CD4-positive, alpha-beta memory T cell (primary cell): ENCODE measurements around the gene EIF2S2. TPM values are rescaled to one million over a fixed set of nuclear protein-coding genes. Genes with fewer than 3 reads are reported as not detected.

ENCODE experiments used
- CTCF ChIA-PET: fragments of 350-600 bp; sonication (Branson Sonifier 250); formaldehyde crosslinking; loops from one replicate; lab custom pipeline; 2021; ENCODE audit warnings: inconsistent platforms; ENCODE audit not compliant: partially characterized antibody; lab: Charles Lee
- POLR2A ChIA-PET: fragments of 350-600 bp; sonication (Branson Sonifier 250); formaldehyde crosslinking; loops from one replicate; lab custom pipeline; 2021; ENCODE audit not compliant: partially characterized antibody; lab: Charles Lee
- DNase-seq, 5 donors: peaks; one replicate each; pipeline versions ENCODE4 v3.0.0 to v3.0.0-alpha.2; 2020 to 2022; ENCODE audit warnings: mixed read lengths in 1 of 5
- H3K27ac ChIP-seq: one replicate; pipeline ENCODE4 v1.7.0; 2013; ENCODE audit warnings: low read depth, low read length
- H3K27me3 ChIP-seq: 2 replicates; pipeline ENCODE4 v1.7.0; 2013; ENCODE audit warnings: mild to moderate bottlenecking, low read length, moderate library complexity; ENCODE audit not compliant: insufficient read depth
- H3K36me3 ChIP-seq: 2 replicates; pipeline ENCODE4 v1.7.0; 2013; ENCODE audit warnings: mild to moderate bottlenecking, low read length, moderate library complexity; ENCODE audit not compliant: insufficient read depth
- H3K4me1 ChIP-seq: 2 replicates; pipeline ENCODE4 v1.7.0; 2013; ENCODE audit warnings: mild to moderate bottlenecking, low read length, moderate library complexity; ENCODE audit not compliant: insufficient read depth
- H3K4me3 ChIP-seq, 2 donors: one replicate each; pipeline ENCODE4 v1.7.0; 2013; ENCODE audit warnings: low read length in 2 of 2, mild to moderate bottlenecking in 1 of 2
- H3K9me3 ChIP-seq, 2 donors: one replicate each; pipeline ENCODE4 v1.7.0; 2013; ENCODE audit warnings: low read length in 2 of 2, control low read depth in 1 of 2; ENCODE audit not compliant: control insufficient read depth in 1 of 2
- H3K27ac Mint-ChIP-seq, 7 donors: one replicate each; pipeline ENCODE4 v1.8.0; 2020 to 2021; ENCODE audit warnings: mixed read lengths in 7 of 7, mild to moderate bottlenecking in 6 of 7, inconsistent platforms in 3 of 7, moderate library complexity in 3 of 7
- H3K27me3 Mint-ChIP-seq, 2 donors: one replicate each; pipeline ENCODE4 v1.8.0; 2020 to 2021; ENCODE audit warnings: mixed read lengths in 2 of 2
- H3K36me3 Mint-ChIP-seq, 2 donors: one replicate each; pipeline ENCODE4 v1.8.0; 2020 to 2021; ENCODE audit warnings: mixed read lengths in 2 of 2, inconsistent platforms in 1 of 2, mild to moderate bottlenecking in 1 of 2
- H3K4me1 Mint-ChIP-seq, 4 donors: one replicate each; pipeline ENCODE4 v1.8.0; 2020 to 2021; ENCODE audit warnings: mixed read lengths in 4 of 4, mild to moderate bottlenecking in 1 of 4
- H3K4me3 Mint-ChIP-seq, 8 donors: one replicate each; pipeline ENCODE4 v1.8.0; 2020 to 2021; ENCODE audit warnings: mixed read lengths in 8 of 8, mild to moderate bottlenecking in 7 of 8, moderate library complexity in 6 of 8, inconsistent platforms in 3 of 8
- H3K9me3 Mint-ChIP-seq, 8 donors: one replicate each; pipeline ENCODE4 v1.8.0; 2020 to 2021; ENCODE audit warnings: mixed read lengths in 8 of 8, mild to moderate bottlenecking in 5 of 8, inconsistent platforms in 3 of 8, moderate library complexity in 1 of 8
- intact Hi-C: fragments of 100-400 bp; cut with micrococcal nuclease; formaldehyde crosslinking; loops from one replicate; pipeline ENCODE4 v1.15.1; 2023
- polyA plus RNA-seq, 2 donors: library from polyadenylated mRNA; unstranded; fragments of 300-500 nt; fragmentation: Illumina TruSeq; gene quantifications; one replicate each; pipeline ENCODE4 v1.2.3, GENCODE V29; 2021
- total RNA-seq, 2 experiments: library from RNA; stranded (reverse); gene quantifications; one replicate each; pipeline ENCODE4 v1.2.3, GENCODE V29; 2021

EIF2S2 gene
- total and polyA plus RNA-seq, 4 experiments from 2014 or later: 26.3 to 53.1 (median 43.1) TPM

GRCh38 chr20:34047010-34047687, 64.9 kb downstream of the EIF2S2 start:
- Mint-ChIP-seq H3K27ac (peak overlapping the region in 5 of 7 donors; percentile 2 to 53 (median 30)), H3K9me3 (no peaks in the 10 kb centered on the region), H3K36me3 (peaks cover 0 to 29% of the 10 kb centered on the region in 2 donors), H3K27me3 (no peaks in the 10 kb centered on the region), H3K4me3 (no peak overlapping the region), H3K4me1 (peaks cover 63 to 97% (median 83%) of the 10 kb centered on the region in 4 donors)
- no peak overlapping the region for H3K27ac ChIP-seq
- CTCF ChIA-PET: no interaction called here
- POLR2A ChIA-PET: interaction anchor here (1.0 kb wide), 1 partner anchor 66 kb away, joined by 3 read pairs; no protein-coding TSS in a partner anchor
- intact Hi-C loops: no loop called here
- DNase-seq: no peak
- H3K9me3 ChIP-seq: no peaks in the 10 kb centered on the region
- H3K27me3 ChIP-seq: no peaks in the 10 kb centered on the region
- H3K36me3 ChIP-seq: no peaks in the 10 kb centered on the region
- peaks cover 58% of the 10 kb centered on the region for H3K4me1 ChIP-seq
- no peak overlapping the region for H3K4me3 ChIP-seq

- Histone ChIP-seq H3K27me3 (no peaks in the 10 kb centered on the region), H3K9me3 (no peaks in the 10 kb centered on the region), H3K4me1 (peaks cover 56% of the 10 kb centered on the region), H3K36me3 (no peaks in the 10 kb centered on the region), H3K27ac (no peak overlapping the region), H3K4me3 (no peak overlapping the region)
- CTCF ChIA-PET: no interaction called here
- H3K27ac Mint-ChIP-seq: peak overlapping the region in 5 of 7 donors; percentile 33 to 71 (median 39)
- peaks cover 0 to 33% of the 10 kb centered on the region in 2 donors for H3K36me3 Mint-ChIP-seq
- DNase-seq: no peak
- H3K27me3 Mint-ChIP-seq: no peaks in the 10 kb centered on the region
- H3K4me3 Mint-ChIP-seq: no peak overlapping the region
- POLR2A ChIA-PET: no interaction called here
- H3K4me1 Mint-ChIP-seq: peaks cover 69 to 97% (median 82%) of the 10 kb centered on the region in 4 donors
- intact Hi-C loops: no loop called here
- H3K9me3 Mint-ChIP-seq: no peaks in the 10 kb centered on the region
Observed at GRCh38 chr20:34045930-34046725, 65.9 kb downstream of the EIF2S2 start.

- Mint-ChIP-seq H3K4me1 (peaks cover 72 to 97% (median 83%) of the 10 kb centered on the region in 4 donors), H3K9me3 (no peaks in the 10 kb centered on the region), H3K27ac (peak overlapping the region in 4 of 7 donors; percentile 6 to 71 (median 22)), H3K36me3 (peaks cover 0 to 33% of the 10 kb centered on the region in 2 donors), H3K4me3 (no peak overlapping the region), H3K27me3 (no peaks in the 10 kb centered on the region)
- Histone ChIP-seq H3K27me3 (no peaks in the 10 kb centered on the region), H3K9me3 (no peaks in the 10 kb centered on the region), H3K4me1 (peaks cover 57% of the 10 kb centered on the region), H3K4me3 (no peak overlapping the region), H3K27ac (no peak overlapping the region), H3K36me3 (no peaks in the 10 kb centered on the region)
- POLR2A ChIA-PET: no interaction called here
- no peak for DNase-seq
- intact Hi-C loops: no loop called here
- CTCF ChIA-PET: no interaction called here
Observed at GRCh38 chr20:34045294-34045693, 66.7 kb downstream of the EIF2S2 start.

GRCh38 chr20:34043025-34043424, 69.0 kb downstream of the EIF2S2 start:
- CTCF ChIA-PET: no interaction called here
- no peaks in the 10 kb centered on the region for H3K9me3 Mint-ChIP-seq

GRCh38 chr20:34042262-34042661, 69.8 kb downstream of the EIF2S2 start:
- Histone ChIP-seq H3K9me3 (no peaks in the 10 kb centered on the region), H3K27ac (no peak overlapping the region), H3K4me3 (no peak overlapping the region), H3K36me3 (no peaks in the 10 kb centered on the region), H3K4me1 (peaks cover 62% of the 10 kb centered on the region), H3K27me3 (no peaks in the 10 kb centered on the region)
- no peaks in the 10 kb centered on the region for H3K9me3 Mint-ChIP-seq
- H3K4me3 Mint-ChIP-seq: peak overlapping the region in 1 of 8 donors; percentile 17
- POLR2A ChIA-PET: no interaction called here
- H3K27me3 Mint-ChIP-seq: no peaks in the 10 kb centered on the region
- intact Hi-C loops: no loop called here
- peak in 1 of 5 donors; percentile 13 for DNase-seq
- CTCF ChIA-PET: no interaction called here
- peak overlapping the region; percentile 11 to 81 (median 63) for H3K27ac Mint-ChIP-seq
- peaks cover 71 to 95% (median 82%) of the 10 kb centered on the region in 4 donors for H3K4me1 Mint-ChIP-seq
- H3K36me3 Mint-ChIP-seq: peaks cover 0 to 21% of the 10 kb centered on the region in 2 donors

More at GRCh38 chr20:34043025-34043424, 69.0 kb downstream of the EIF2S2 start:
- H3K27me3 ChIP-seq: no peaks in the 10 kb centered on the region
- no peak for DNase-seq
- POLR2A ChIA-PET: no interaction called here
- Mint-ChIP-seq H3K27me3 (no peaks in the 10 kb centered on the region), H3K4me3 (peak overlapping the region in 1 of 8 donors; percentile 20), H3K36me3 (peaks cover 0 to 27% of the 10 kb centered on the region in 2 donors), H3K4me1 (peaks cover 69 to 95% (median 82%) of the 10 kb centered on the region in 4 donors), H3K27ac (peak overlapping the region in 6 of 7 donors; percentile 11 to 73 (median 59))
- intact Hi-C loops: no loop called here
- no peaks in the 10 kb centered on the region for H3K9me3 ChIP-seq
- H3K27ac ChIP-seq: no peak overlapping the region
- no peaks in the 10 kb centered on the region for H3K36me3 ChIP-seq
- H3K4me1 ChIP-seq: peaks cover 59% of the 10 kb centered on the region
- peak overlapping the region in 1 of 2 donors; percentile 13 for H3K4me3 ChIP-seq

GRCh38 chr20:34041226-34041625, 70.8 kb downstream of the EIF2S2 start:
- ChIA-PET CTCF (interaction anchor here (0.9 kb wide), 1 partner anchor 125 kb away, joined by 4 read pairs; no protein-coding TSS in a partner anchor), POLR2A (no interaction called here)
- Histone ChIP-seq H3K9me3 (no peaks in the 10 kb centered on the region), H3K4me3 (no peak overlapping the region), H3K4me1 (peaks cover 69% of the 10 kb centered on the region), H3K36me3 (no peaks in the 10 kb centered on the region), H3K27ac (no peak overlapping the region), H3K27me3 (no peaks in the 10 kb centered on the region)
- Mint-ChIP-seq H3K36me3 (peaks cover 0 to 19% of the 10 kb centered on the region in 2 donors), H3K27ac (peak overlapping the region in 6 of 7 donors; percentile 13 to 82 (median 36)), H3K27me3 (no peaks in the 10 kb centered on the region), H3K4me3 (peak overlapping the region in 1 of 8 donors; percentile 26), H3K4me1 (peaks cover 75 to 98% (median 87%) of the 10 kb centered on the region in 4 donors), H3K9me3 (no peaks in the 10 kb centered on the region)
- intact Hi-C loops: no loop called here
- no peak for DNase-seq
